ENCODE data around the gene DDX27.
A peak's percentile ranks its signal among the peaks of the same experiment; 100 is the strongest.

DDX27 gene

GRCh38 chr20:49278818-49279676 lies 59.8 kb downstream of the DDX27 start:
- DNase-seq (ENCODE audit: low read depth in 2 of 2): peak in 1 of 2 donors; percentile 8

GRCh38 chr20:49279677-49280462 lies 60.7 kb downstream of the DDX27 start:
- no peak for DNase-seq (ENCODE audit: low read depth in 2 of 2)

- no peak for DNase-seq (ENCODE audit: low read depth in 2 of 2)
Observed at GRCh38 chr20:49280463-49281058, 61.3 kb downstream of the DDX27 start.

GRCh38 chr20:49281059-49281912 lies 62.1 kb downstream of the DDX27 start:
- no peak for DNase-seq (ENCODE audit: low read depth in 2 of 2)

- DNase-seq (ENCODE audit: low read depth in 2 of 2): no peak
Observed at GRCh38 chr20:49281913-49282467, 62.8 kb downstream of the DDX27 start.

GRCh38 chr20:49282584-49283171 lies 63.5 kb downstream of the DDX27 start:
- DNase-seq (ENCODE audit: low read depth in 2 of 2): no peak

- DNase-seq (ENCODE audit: low read depth in 2 of 2): no peak
Observed at GRCh38 chr20:49283176-49283702, 64.0 kb downstream of the DDX27 start.

GRCh38 chr20:49283703-49284625 lies 64.7 kb downstream of the DDX27 start:
- DNase-seq (ENCODE audit: low read depth in 2 of 2): no peak

- DNase-seq (ENCODE audit: low read depth in 2 of 2): no peak
Observed at GRCh38 chr20:49284818-49285217, 65.6 kb downstream of the DDX27 start.

- no peak for DNase-seq (ENCODE audit: low read depth in 2 of 2)
Observed at GRCh38 chr20:49285233-49285668, 66.0 kb downstream of the DDX27 start.

GRCh38 chr20:49285813-49286494 lies 66.7 kb downstream of the DDX27 start:
- no peak for DNase-seq (ENCODE audit: low read depth in 2 of 2)

GRCh38 chr20:49286689-49287551 lies 67.7 kb downstream of the DDX27 start:
- DNase-seq (ENCODE audit: low read depth in 2 of 2): no peak

- DNase-seq (ENCODE audit: low read depth in 2 of 2): no peak
Observed at GRCh38 chr20:49287555-49288249, 68.5 kb downstream of the DDX27 start.

GRCh38 chr20:49288250-49288751 lies 69.1 kb downstream of the DDX27 start:
- DNase-seq (ENCODE audit: low read depth in 2 of 2): no peak

- DNase-seq (ENCODE audit: low read depth in 2 of 2): no peak
Observed at GRCh38 chr20:49288784-49289696, 69.8 kb downstream of the DDX27 start.

GRCh38 chr20:49290608-49291191 lies 71.5 kb downstream of the DDX27 start:
- no peak for DNase-seq (ENCODE audit: low read depth in 2 of 2)

Data from stimulated activated CD8-positive, alpha-beta memory T cell treated with anti-CD3 and anti-CD28 coated beads, Interleukin-2, amount 100 ng/mL, for 1 hour (primary cell).